ENCODE measurements around the gene GINS2. TPM values are rescaled to one million over a fixed set of nuclear protein-coding genes. Genes with fewer than 3 reads are reported as not detected.

Gene GINS2
- total RNA-seq, 1 donor = 1.8 TPM

- Histone ChIP-seq H3K27ac (ENCODE audit: low read depth, low read length) (no peak overlapping the region), H3K27me3 (ENCODE audit: insufficient read depth, low read length) (no peaks in the 10 kb centered on the region), H3K4me3 (ENCODE audit: insufficient read depth, low read length) (no peak overlapping the region), H3K79me2 (ENCODE audit: insufficient read depth, low read length) (peaks cover 73% of the 10 kb centered on the region), H2AFZ (ENCODE audit: low read length) (no peak overlapping the region), H3K9me3 (ENCODE audit: low read depth, low read length) (no peaks in the 10 kb centered on the region), H4K20me1 (ENCODE audit: insufficient read depth, low read length) (peaks cover 82% of the 10 kb centered on the region), H3K36me3 (ENCODE audit: insufficient read depth, low read length) (no peaks in the 10 kb centered on the region), H3K4me2 (ENCODE audit: insufficient read depth, low read length) (no peak overlapping the region), H3K4me1 (ENCODE audit: insufficient read depth, low read length) (no peaks in the 10 kb centered on the region)
- no peak for DNase-seq (ENCODE audit: insufficient read length, low spot score, missing footprints)
- TF ChIP-seq, protein P1, sequence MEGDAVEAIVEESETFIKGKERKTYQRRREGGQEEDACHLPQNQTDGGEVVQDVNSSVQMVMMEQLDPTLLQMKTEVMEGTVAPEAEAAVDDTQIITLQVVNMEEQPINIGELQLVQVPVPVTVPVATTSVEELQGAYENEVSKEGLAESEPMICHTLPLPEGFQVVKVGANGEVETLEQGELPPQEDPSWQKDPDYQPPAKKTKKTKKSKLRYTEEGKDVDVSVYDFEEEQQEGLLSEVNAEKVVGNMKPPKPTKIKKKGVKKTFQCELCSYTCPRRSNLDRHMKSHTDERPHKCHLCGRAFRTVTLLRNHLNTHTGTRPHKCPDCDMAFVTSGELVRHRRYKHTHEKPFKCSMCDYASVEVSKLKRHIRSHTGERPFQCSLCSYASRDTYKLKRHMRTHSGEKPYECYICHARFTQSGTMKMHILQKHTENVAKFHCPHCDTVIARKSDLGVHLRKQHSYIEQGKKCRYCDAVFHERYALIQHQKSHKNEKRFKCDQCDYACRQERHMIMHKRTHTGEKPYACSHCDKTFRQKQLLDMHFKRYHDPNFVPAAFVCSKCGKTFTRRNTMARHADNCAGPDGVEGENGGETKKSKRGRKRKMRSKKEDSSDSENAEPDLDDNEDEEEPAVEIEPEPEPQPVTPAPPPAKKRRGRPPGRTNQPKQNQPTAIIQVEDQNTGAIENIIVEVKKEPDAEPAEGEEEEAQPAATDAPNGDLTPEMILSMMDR (IDR thresholded peaks at IDR 0.05; ENCODE audit: extremely low read depth, low read depth, low read length) = no peak
Observed at GRCh38 chr16:85642762-85643358, 45.9 kb downstream of the GINS2 start.

DNA sequence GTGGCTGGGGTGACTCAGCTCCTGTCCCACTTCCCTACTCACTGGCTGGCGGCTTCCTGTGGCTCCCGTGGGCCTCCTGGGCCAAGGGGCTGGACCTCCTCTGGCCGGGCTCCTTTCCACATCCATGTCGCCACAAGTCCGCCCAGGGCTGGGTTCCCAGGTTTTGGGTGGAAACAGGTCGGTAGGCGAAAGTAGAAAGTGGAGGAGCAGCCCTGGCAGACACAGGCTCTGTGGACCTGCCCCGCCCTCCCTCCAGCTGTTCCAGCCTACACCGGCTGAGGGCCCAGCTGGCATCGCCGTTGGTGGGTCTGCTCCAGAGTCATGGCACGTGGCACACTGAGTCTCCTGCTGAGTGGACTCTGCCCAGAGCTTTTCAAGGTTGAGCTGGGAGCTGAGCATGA, 47.0 kb downstream of the GINS2 start:
- H2AFZ ChIP-seq (ENCODE audit: low read length) = no peak overlapping the region
- no peaks in the 10 kb centered on the region for H3K27me3 ChIP-seq (ENCODE audit: insufficient read depth, low read length)
- H3K79me2 ChIP-seq (ENCODE audit: insufficient read depth, low read length) = peaks cover 78% of the 10 kb centered on the region
- H3K9me3 ChIP-seq (ENCODE audit: low read depth, low read length) = no peaks in the 10 kb centered on the region
- no peaks in the 10 kb centered on the region for H3K4me1 ChIP-seq (ENCODE audit: insufficient read depth, low read length)
- no peak overlapping the region for H3K27ac ChIP-seq (ENCODE audit: low read depth, low read length)
- peaks cover 84% of the 10 kb centered on the region for H4K20me1 ChIP-seq (ENCODE audit: insufficient read depth, low read length)
- no peak overlapping the region for H3K4me3 ChIP-seq (ENCODE audit: insufficient read depth, low read length)
- no peak overlapping the region for H3K4me2 ChIP-seq (ENCODE audit: insufficient read depth, low read length)
- peak; percentile 94 for DNase-seq (ENCODE audit: insufficient read length, low spot score, missing footprints)
- TF ChIP-seq, protein P1 (IDR thresholded peaks at IDR 0.05; ENCODE audit: extremely low read depth, low read depth, low read length) = no peak
- H3K36me3 ChIP-seq (ENCODE audit: insufficient read depth, low read length) = no peaks in the 10 kb centered on the region

DNA sequence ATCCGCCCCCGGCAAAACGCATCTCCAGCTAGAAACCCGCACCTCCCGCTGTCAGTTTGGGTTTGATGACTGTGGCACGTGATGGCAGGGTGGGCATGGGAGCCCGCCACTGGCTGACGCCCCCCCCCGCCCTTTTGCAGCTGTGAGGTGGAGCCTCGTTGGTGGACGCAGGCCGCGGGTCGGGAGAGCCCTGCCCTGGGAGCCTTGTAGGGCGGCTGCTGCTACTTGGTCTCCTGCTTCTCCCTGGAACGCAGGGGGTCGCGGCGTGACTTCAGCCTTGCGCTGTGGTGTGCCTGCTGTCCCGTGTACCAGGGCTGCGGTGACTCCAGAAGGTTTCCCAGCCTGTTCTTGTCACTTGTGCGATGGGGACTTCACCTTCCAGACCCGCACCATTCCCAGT, 47.4 kb downstream of the GINS2 start:
- H3K79me2 ChIP-seq (ENCODE audit: insufficient read depth, low read length) = peaks cover 79% of the 10 kb centered on the region
- DNase-seq (ENCODE audit: insufficient read length, low spot score, missing footprints) = no peak
- H3K27me3 ChIP-seq (ENCODE audit: insufficient read depth, low read length) = no peaks in the 10 kb centered on the region
- no peak overlapping the region for H3K4me3 ChIP-seq (ENCODE audit: insufficient read depth, low read length)
- H3K27ac ChIP-seq (ENCODE audit: low read depth, low read length) = no peak overlapping the region
- H3K36me3 ChIP-seq (ENCODE audit: insufficient read depth, low read length) = no peaks in the 10 kb centered on the region
- peaks cover 86% of the 10 kb centered on the region for H4K20me1 ChIP-seq (ENCODE audit: insufficient read depth, low read length)
- TF ChIP-seq, protein P1 (IDR thresholded peaks at IDR 0.05; ENCODE audit: extremely low read depth, low read depth, low read length) = no peak
- no peak overlapping the region for H3K4me2 ChIP-seq (ENCODE audit: insufficient read depth, low read length)
- H3K4me1 ChIP-seq (ENCODE audit: insufficient read depth, low read length) = no peaks in the 10 kb centered on the region
- no peaks in the 10 kb centered on the region for H3K9me3 ChIP-seq (ENCODE audit: low read depth, low read length)
- no peak overlapping the region for H2AFZ ChIP-seq (ENCODE audit: low read length)

GRCh38 chr16:85640585-85640984, 48.2 kb downstream of the GINS2 start:
- Histone ChIP-seq H3K79me2 (ENCODE audit: insufficient read depth, low read length) (peaks cover 82% of the 10 kb centered on the region), H3K27me3 (ENCODE audit: insufficient read depth, low read length) (no peaks in the 10 kb centered on the region), H3K27ac (ENCODE audit: low read depth, low read length) (no peak overlapping the region), H3K4me2 (ENCODE audit: insufficient read depth, low read length) (no peak overlapping the region), H2AFZ (ENCODE audit: low read length) (no peak overlapping the region), H3K36me3 (ENCODE audit: insufficient read depth, low read length) (no peaks in the 10 kb centered on the region), H3K4me3 (ENCODE audit: insufficient read depth, low read length) (no peak overlapping the region), H3K4me1 (ENCODE audit: insufficient read depth, low read length) (no peaks in the 10 kb centered on the region), H4K20me1 (ENCODE audit: insufficient read depth, low read length) (peaks cover 86% of the 10 kb centered on the region), H3K9me3 (ENCODE audit: low read depth, low read length) (no peaks in the 10 kb centered on the region)
- TF ChIP-seq, protein P1 (IDR thresholded peaks at IDR 0.05; ENCODE audit: extremely low read depth, low read depth, low read length) = no peak
- DNase-seq (ENCODE audit: insufficient read length, low spot score, missing footprints) = no peak

Measured in osteoblast (primary cell).